ENCODE measurements around the gene FOXG1.

DNA sequence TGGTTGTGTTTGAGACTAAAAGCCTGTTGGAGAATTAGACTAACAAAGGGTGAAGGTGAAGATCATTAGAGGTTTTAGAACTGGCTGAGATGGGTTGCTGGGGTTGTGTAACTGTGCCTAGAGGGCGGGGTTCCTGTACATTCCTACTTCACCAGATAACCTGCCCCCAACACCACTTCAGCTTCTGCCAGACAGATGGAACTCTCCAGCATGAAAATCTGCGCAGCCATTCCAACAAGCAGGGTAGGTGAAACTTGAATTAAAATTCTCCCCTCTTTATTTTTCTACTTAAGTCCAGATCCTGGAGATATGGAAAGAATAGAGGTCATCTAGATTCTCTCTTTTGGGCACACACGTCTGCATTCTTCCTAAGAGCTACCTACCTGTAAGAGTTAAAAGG, 6.0 kb downstream of the FOXG1 start:
- TF ChIP-seq, protein P1, sequence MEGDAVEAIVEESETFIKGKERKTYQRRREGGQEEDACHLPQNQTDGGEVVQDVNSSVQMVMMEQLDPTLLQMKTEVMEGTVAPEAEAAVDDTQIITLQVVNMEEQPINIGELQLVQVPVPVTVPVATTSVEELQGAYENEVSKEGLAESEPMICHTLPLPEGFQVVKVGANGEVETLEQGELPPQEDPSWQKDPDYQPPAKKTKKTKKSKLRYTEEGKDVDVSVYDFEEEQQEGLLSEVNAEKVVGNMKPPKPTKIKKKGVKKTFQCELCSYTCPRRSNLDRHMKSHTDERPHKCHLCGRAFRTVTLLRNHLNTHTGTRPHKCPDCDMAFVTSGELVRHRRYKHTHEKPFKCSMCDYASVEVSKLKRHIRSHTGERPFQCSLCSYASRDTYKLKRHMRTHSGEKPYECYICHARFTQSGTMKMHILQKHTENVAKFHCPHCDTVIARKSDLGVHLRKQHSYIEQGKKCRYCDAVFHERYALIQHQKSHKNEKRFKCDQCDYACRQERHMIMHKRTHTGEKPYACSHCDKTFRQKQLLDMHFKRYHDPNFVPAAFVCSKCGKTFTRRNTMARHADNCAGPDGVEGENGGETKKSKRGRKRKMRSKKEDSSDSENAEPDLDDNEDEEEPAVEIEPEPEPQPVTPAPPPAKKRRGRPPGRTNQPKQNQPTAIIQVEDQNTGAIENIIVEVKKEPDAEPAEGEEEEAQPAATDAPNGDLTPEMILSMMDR (IDR thresholded peaks at IDR 0.05; ENCODE audit: poor library complexity, severe bottlenecking): no peak
- peak; percentile 25 for TF ChIP-seq SMC3 (conservative IDR thresholded peaks at IDR 0.05; ENCODE audit: poor library complexity)
- TF ChIP-seq, protein P2, sequence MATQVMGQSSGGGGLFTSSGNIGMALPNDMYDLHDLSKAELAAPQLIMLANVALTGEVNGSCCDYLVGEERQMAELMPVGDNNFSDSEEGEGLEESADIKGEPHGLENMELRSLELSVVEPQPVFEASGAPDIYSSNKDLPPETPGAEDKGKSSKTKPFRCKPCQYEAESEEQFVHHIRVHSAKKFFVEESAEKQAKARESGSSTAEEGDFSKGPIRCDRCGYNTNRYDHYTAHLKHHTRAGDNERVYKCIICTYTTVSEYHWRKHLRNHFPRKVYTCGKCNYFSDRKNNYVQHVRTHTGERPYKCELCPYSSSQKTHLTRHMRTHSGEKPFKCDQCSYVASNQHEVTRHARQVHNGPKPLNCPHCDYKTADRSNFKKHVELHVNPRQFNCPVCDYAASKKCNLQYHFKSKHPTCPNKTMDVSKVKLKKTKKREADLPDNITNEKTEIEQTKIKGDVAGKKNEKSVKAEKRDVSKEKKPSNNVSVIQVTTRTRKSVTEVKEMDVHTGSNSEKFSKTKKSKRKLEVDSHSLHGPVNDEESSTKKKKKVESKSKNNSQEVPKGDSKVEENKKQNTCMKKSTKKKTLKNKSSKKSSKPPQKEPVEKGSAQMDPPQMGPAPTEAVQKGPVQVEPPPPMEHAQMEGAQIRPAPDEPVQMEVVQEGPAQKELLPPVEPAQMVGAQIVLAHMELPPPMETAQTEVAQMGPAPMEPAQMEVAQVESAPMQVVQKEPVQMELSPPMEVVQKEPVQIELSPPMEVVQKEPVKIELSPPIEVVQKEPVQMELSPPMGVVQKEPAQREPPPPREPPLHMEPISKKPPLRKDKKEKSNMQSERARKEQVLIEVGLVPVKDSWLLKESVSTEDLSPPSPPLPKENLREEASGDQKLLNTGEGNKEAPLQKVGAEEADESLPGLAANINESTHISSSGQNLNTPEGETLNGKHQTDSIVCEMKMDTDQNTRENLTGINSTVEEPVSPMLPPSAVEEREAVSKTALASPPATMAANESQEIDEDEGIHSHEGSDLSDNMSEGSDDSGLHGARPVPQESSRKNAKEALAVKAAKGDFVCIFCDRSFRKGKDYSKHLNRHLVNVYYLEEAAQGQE (IDR thresholded peaks at IDR 0.05; ENCODE audit: borderline replicate concordance): peak; percentile 51

All from neural cell (in vitro differentiated cells).